Stimulated activated naive CD8-positive, alpha-beta T cell treated with anti-CD3 and anti-CD28 coated beads, Interleukin-15, amount 100 ng/mL, for 72 hours (primary cell): ENCODE results near the gene GOLGA6B.
A peak's percentile ranks its signal among the peaks of the same experiment; 100 is the strongest.
"Not testable (repeated sequence)": the region's sequence is repeated elsewhere in the genome, so short reads cannot be mapped to it uniquely, and the experiment has no call there.

Source experiments
- ATAC-seq: fragments of 150-1000 bp; cut with Tn5 transposase; 2 replicates; pipeline ENCODE4 v1.10.0; 2021; ENCODE audit warnings: mild to moderate bottlenecking, moderate library complexity
- DNase-seq, 2 donors: peaks; one replicate each; pipeline ENCODE4 v3.0.0; 2021 to 2022
- H3K27ac Mint-ChIP-seq, 2 donors: one replicate each; pipeline ENCODE4 v1.8.0; 2022; ENCODE audit warnings: mild to moderate bottlenecking in 2 of 2, mixed read lengths in 2 of 2, moderate library complexity in 2 of 2
- H3K27me3 Mint-ChIP-seq: one replicate; pipeline ENCODE4 v1.8.0; 2022; ENCODE audit warnings: mixed read lengths
- H3K4me1 Mint-ChIP-seq: one replicate; pipeline ENCODE4 v1.8.0; 2022; ENCODE audit warnings: mild to moderate bottlenecking, mixed read lengths
- H3K4me3 Mint-ChIP-seq, 2 donors: one replicate each; pipeline ENCODE4 v1.8.0; 2022; ENCODE audit warnings: mild to moderate bottlenecking in 2 of 2, mixed read lengths in 2 of 2, moderate library complexity in 1 of 2
- H3K9me3 Mint-ChIP-seq, 2 donors: one replicate each; pipeline ENCODE4 v1.8.0; 2022; ENCODE audit warnings: mixed read lengths in 2 of 2

Gene GOLGA6B, protein sequence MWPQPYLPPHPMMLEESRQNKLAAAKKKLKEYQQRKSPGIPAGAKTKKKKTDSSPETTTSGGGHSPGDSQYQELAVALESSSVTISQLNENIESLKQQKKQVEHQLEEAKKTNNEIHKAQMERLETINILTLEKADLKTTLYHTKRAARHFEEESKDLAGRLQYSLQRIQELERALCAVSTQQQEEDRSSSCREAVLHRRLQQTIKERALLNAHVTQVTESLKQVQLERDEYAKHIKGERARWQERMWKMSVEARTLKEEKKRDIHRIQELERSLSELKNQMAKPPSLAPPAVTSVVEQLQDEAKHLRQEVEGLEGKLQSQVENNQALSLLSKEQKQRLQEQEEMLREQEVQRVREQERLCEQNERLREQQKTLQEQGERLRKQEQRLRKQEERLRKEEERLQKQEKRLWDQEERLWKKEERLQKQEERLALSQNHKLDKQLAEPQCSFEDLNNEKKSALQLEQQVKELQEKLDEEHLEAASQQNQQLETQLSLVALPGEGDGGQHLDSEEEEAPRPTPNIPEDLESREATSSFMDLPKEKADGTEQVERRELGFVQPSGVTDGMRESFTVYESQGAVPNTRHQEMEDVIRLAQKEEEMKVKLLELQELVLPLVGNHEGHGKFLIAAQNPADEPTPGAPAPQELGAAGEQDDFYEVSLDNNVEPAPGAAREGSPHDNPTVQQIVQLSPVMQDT

DNA sequence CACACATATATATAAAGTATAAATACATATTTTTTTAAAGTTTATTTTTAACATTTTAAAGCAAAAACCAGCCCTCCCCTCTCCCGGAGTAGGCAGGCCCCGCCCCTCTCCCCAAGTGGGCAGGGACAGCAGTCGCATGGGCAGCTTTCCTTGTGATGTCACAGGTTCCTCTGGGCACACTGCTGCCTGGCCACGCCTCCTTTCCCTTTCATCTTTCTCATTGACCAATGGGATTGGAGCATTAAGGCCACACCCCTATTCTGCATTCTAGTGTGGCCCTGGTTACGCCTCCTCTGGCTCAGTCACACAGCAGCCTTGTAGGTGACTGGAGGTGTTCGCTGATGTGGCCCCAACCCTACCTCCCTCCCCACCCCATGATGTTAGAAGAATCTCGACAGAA is at the start of gene GOLGA6B:
Gene GOLGA6B, plus strand, starts transcription at position 301 of the 400 bp plus-strand sequence. Its CDS starts 41 bp downstream, at position 342.
- not testable (repeated sequence) for H3K4me3 Mint-ChIP-seq, H3K4me1 Mint-ChIP-seq

DNA sequence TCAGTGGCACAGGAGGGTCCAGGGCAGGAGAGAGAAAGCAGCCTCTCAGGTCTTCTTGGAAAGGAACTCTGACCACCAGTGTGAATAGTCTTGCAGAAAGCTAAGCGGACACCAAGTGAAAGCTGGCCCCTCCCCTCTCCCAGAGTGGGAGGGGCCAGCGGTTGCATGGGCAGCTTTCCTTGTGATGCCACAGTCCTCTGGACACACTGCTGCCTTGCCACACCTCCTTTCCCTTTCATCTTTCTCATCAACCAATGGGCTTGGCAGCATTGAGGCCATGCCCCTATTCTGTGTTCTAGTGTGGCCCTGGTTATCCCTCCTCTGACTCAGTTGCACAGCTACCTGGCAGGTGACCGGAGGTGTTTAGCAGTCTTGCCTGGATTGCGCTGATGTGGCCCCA is 49.7 kb upstream of the GOLGA6B start:
- Mint-ChIP-seq H3K4me1 (no peaks in the 10 kb centered on the region), H3K27me3 (no peaks in the 10 kb centered on the region), H3K4me3 (no peak overlapping the region), H3K9me3 (no peaks in the 10 kb centered on the region), H3K27ac (no peak overlapping the region)
- DNase-seq (no peak), ATAC-seq (no peak)

More for the DNA sequence above, at the start of gene GOLGA6B:
- H3K27me3 Mint-ChIP-seq, ATAC-seq, H3K9me3 Mint-ChIP-seq, DNase-seq, H3K27ac Mint-ChIP-seq: not testable (repeated sequence)

DNA sequence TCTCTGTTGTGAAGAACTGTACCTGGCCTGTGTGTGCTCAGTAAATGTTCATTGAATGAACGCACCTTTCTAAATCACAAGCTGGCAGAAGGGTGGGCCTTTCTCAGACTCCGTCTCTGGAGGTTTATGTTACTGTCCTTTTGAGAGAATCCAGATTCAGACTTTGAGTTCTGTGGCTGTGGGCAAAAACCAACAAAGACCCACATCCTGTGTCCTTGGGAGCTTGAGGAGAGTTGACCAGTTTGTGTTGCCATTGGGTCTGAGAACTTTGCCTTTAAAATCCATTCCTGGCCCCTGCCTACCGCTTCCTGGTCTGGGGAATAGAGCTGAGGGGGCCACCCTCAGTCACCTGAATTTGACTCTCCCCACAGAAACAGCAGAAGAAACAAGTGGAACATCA is 46.4 kb upstream of the GOLGA6B start:
- not testable (repeated sequence) for DNase-seq, H3K4me1 Mint-ChIP-seq, H3K4me3 Mint-ChIP-seq, H3K27me3 Mint-ChIP-seq, H3K27ac Mint-ChIP-seq, H3K9me3 Mint-ChIP-seq, ATAC-seq

DNA sequence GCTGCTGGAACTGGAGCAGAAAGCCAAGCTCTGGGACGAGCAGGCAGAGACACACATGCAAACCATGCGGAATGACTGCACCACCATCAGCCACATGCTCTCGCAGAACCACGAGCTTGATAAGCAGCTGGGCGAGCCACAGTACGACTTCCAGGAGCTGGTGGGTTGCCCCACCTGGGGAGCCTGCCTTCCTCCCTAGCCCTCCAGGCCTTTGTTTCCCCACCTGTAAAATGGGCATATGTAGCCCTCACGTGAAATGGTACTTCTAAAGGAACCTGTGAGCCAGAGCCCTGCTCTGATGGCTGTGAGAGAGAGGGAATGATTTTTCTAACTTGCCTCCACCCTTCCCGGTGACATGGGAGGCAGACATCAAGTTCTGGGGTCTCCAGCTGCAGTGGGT is 44.6 kb upstream of the GOLGA6B start:
- H3K4me1 Mint-ChIP-seq = no peaks in the 10 kb centered on the region
- no peak for ATAC-seq
- no peak for DNase-seq
- H3K27me3 Mint-ChIP-seq = no peaks in the 10 kb centered on the region
- no peaks in the 10 kb centered on the region for H3K9me3 Mint-ChIP-seq
- no peak overlapping the region for H3K4me3 Mint-ChIP-seq
- H3K27ac Mint-ChIP-seq = no peak overlapping the region

DNA sequence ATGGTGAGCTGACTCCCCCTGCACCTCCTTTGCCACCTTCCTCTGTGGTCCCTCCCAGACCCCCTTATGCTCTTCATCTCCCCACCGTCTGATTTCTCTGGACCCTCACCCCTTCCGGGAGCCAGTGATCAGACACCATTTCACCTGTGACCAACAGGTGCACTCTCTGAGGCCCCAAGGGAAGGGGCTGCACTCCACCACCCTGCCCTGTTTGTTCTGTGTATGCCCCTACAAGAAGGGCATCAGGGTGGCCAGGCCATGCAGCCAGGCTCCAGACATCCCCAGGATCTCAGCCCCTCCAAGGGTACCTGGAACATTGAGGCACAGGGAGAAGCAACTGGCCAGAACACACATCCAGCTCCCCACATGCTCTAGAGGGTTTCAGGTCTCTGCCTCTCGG is 42.2 kb upstream of the GOLGA6B start:
- ATAC-seq, H3K9me3 Mint-ChIP-seq, H3K27me3 Mint-ChIP-seq, H3K4me3 Mint-ChIP-seq, DNase-seq, H3K4me1 Mint-ChIP-seq, H3K27ac Mint-ChIP-seq: not testable (repeated sequence)

DNA sequence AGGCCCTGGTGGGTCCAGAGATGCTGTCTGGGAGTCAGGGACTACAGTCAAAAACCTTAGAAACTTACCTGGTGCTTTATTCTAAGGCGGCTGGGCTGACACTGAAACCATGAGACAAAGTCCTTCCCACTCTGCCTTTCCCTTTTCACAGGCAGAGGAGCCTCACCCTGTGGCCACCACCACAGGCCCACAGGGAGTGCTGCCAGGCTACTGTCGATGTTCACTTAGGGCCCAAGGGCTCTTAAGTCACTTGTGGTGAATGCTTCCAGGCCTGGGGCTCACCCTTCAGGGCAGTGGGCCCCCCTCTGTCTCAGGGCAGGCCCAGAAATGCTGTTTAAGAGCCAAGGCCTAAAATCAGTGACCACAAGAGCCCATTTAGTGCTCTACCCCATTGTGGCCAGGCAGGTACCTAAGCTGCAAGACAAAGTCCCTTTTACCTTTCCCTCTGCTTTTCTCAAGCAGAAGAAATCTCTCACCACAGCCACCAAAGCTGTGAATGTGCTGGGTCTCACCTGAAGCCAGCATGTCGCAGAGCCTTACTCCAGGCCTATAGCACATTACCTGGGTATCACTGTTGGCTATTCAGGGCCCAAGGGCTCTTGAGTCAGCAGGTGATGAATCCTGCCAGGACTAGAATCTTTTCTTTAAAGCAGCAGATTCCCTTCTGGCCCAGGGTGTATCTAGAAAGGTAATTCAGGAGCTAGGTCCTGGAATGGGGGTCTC is 39.5 kb upstream of the GOLGA6B start:
- no peaks in the 10 kb centered on the region for H3K27me3 Mint-ChIP-seq
- H3K27ac Mint-ChIP-seq = no peak overlapping the region
- H3K9me3 Mint-ChIP-seq = no peaks in the 10 kb centered on the region
- peaks cover 10% of the 10 kb centered on the region for H3K4me1 Mint-ChIP-seq
- ATAC-seq (no peak), DNase-seq (no peak)
- H3K4me3 Mint-ChIP-seq = no peak overlapping the region

DNA sequence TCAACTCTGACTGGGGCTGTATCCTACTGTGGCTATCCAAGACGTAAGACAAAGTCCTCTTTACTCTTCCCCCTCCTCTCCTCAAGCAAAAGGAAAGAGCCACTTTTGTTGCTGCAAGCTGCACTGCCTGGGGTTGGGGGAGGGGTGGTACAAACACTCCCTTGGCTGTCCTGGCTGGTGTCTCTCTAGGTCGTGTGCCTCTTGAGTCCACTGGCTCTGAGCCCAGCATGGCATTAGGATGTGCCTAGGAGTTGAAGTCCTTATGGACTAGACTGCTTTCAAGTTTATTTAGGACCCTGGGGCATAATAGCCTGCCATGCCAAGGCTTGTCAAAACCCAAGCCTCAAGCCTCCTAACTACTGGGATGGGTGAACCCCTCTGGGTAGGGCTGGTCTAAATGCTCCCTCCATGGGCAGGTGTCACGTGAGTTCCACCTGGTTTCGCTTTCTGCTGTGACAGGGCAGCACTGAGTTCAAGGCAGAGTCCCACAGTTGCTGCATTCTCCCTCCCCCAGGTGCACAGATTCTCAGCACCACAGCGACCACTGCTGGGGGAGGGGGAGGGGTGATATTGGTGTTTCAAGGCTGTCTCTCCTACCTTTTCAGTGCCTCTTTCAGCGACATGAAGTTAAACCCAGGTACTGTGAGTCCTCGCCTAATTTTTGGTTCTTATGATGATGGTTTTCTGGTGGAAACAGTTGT is 38.8 kb upstream of the GOLGA6B start:
- H3K27me3 Mint-ChIP-seq, H3K4me3 Mint-ChIP-seq: not testable (repeated sequence)

DNA sequence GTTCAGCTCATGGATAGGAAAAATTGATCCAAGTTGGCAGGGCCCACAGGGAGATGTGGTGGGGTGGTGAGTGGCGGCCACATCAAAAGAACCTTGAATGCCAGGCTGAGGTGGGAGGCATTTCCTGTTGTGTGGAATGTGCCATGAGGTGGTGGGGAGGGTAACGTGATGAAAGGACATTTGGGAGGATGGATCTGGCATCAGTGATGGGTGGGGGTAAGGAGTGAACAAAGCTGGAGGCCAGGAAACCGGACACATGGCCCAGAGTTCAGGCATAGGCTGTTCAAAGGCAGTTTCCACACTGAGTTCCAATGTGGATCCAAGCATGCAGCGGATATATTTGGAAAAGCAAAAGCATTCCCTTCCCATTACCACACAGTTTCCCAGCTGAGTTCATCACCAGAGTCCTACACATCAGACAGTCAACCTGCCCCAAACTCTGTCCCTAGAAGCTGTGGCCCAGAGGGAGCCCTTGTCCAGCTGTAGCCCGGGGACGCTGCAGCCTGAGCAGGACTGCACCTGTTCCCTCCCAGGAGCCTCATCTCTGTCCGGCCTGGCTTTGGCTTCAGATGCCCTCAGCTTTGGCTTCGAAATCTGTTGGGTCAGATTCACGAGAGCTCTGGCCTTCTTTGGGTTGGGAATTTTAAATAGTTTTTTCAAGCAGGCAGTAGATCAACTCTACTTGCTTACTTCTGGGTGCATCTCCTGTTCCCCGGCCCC is 37.8 kb upstream of the GOLGA6B start:
- H3K27ac Mint-ChIP-seq = peak overlapping the region in 1 of 2 donors; percentile 19

More for the DNA sequence above, 38.8 kb upstream of the GOLGA6B start:
- ATAC-seq, H3K9me3 Mint-ChIP-seq, H3K27ac Mint-ChIP-seq, DNase-seq, H3K4me1 Mint-ChIP-seq: not testable (repeated sequence)

DNA sequence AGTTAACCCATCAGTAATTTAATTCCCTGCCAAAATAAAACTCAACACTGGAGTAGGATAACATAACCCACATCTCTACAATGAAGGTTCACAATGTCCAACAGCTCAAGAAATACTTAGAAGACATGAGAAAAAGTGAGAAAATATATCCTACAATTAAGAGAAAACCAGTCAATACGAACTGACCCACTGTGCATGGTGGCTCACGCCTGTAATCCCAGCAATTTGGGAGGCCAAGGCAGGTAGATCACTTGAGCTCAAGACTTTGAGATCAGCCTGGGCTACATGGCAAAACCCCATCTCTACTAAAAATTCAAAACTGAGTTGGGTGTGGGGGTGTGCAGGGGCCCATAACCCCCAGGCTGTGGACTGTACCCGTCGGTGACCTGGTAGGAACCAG is 30.6 kb upstream of the GOLGA6B start:
- H3K27ac Mint-ChIP-seq, ATAC-seq: not testable (repeated sequence)

More for the DNA sequence above, 37.8 kb upstream of the GOLGA6B start:
- H3K9me3 Mint-ChIP-seq = no peaks in the 10 kb centered on the region
- ATAC-seq (no peak), DNase-seq (no peak)
- peaks cover 10% of the 10 kb centered on the region for H3K4me1 Mint-ChIP-seq
- no peak overlapping the region for H3K4me3 Mint-ChIP-seq
- H3K27me3 Mint-ChIP-seq = no peaks in the 10 kb centered on the region

DNA sequence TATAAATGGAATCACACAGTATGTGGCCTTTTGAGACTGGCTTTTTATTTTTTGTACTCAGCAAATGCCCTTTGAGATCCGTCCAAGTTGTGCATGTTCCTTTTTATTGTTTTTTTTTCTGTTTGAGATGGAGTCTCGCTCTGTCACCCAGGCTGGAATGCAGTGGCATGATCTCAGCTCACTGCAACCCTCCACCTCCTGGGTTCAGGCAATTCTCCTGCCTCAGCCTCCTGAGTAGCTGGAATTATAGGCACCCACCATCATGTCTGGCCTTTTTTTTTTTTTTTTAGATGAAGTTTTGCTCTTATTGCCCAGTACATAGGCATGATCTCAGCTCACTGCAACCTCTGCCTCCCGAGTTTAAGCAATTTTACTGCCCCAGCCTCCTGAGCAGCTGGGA is 28.3 kb upstream of the GOLGA6B start:
- not testable (repeated sequence) for DNase-seq, H3K27ac Mint-ChIP-seq, H3K27me3 Mint-ChIP-seq, H3K4me3 Mint-ChIP-seq, H3K4me1 Mint-ChIP-seq, H3K9me3 Mint-ChIP-seq, ATAC-seq

More for the DNA sequence above, 30.6 kb upstream of the GOLGA6B start:
- H3K9me3 Mint-ChIP-seq, DNase-seq, H3K27me3 Mint-ChIP-seq, H3K4me1 Mint-ChIP-seq, H3K4me3 Mint-ChIP-seq: not testable (repeated sequence)

DNA sequence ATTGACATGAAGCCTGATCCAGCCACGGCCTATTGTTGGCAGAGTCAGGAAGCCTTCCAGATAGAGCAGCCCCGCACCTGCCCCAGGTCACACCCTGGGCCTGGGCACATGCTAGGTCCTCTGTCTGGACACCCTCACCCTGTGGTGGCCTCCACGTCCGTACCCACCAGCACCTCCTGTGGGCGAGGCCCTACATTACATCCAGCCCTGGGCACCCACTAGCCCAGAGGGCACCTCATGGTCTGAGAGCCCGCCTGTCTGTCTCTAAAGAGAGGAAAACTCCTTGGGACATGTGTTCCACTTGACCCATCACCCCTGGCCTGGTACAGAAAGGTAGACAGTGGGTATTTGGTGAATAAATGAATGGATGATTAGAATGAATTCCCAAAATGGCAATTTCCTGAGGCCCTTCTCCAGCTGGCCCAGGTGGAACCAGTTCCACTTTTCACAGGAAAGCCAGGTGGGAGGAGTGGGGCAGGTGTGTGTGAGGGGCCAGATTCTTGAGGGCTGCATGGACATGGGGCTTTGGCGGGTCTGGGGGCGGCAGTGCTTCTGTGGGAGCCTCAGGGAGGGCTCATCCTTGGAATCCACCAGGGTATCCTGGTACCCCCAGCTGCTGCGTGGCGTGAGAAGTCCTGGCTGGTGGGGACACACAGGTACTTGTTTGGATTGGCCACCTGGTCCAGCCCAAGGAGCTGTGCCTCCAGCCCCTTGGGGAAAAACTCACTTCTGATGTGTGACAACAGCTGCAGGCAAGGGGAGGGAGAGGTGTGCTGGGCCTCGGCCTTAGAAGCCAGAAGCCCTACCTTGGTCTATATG is 26.0 kb upstream of the GOLGA6B start:
- H3K4me1 Mint-ChIP-seq, H3K27me3 Mint-ChIP-seq, H3K9me3 Mint-ChIP-seq, H3K27ac Mint-ChIP-seq, H3K4me3 Mint-ChIP-seq, DNase-seq: not testable (repeated sequence)
- ATAC-seq = peak; percentile 49

DNA sequence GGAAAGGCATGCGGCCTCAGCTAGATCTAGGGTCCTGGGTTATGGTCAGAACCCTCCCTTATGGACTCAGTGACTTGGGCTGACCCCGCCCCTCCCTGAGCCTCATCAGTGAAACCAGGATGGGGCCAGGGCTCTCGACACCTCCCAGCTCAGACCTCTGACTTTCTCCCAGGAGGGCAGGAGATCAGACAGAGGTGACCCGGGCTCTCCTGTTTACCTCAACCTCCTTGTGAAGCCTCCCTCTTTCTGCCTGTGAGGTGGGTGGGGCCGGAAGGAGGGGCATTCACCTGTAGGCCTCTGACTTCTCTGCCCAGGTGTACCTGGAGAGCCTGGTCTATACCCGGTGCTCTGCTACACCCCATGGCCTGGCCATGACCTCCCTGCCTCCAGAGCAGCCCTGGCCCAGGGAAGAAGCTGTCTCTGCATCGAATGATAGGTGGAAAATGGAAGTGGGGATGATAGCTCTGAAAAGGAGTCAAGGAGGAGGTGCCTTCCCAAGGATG is 25.4 kb upstream of the GOLGA6B start:
- H3K27me3 Mint-ChIP-seq, DNase-seq, H3K4me3 Mint-ChIP-seq, H3K9me3 Mint-ChIP-seq, ATAC-seq, H3K4me1 Mint-ChIP-seq: not testable (repeated sequence)
- peak overlapping the region in 1 of 2 donors; percentile 72 for H3K27ac Mint-ChIP-seq

DNA sequence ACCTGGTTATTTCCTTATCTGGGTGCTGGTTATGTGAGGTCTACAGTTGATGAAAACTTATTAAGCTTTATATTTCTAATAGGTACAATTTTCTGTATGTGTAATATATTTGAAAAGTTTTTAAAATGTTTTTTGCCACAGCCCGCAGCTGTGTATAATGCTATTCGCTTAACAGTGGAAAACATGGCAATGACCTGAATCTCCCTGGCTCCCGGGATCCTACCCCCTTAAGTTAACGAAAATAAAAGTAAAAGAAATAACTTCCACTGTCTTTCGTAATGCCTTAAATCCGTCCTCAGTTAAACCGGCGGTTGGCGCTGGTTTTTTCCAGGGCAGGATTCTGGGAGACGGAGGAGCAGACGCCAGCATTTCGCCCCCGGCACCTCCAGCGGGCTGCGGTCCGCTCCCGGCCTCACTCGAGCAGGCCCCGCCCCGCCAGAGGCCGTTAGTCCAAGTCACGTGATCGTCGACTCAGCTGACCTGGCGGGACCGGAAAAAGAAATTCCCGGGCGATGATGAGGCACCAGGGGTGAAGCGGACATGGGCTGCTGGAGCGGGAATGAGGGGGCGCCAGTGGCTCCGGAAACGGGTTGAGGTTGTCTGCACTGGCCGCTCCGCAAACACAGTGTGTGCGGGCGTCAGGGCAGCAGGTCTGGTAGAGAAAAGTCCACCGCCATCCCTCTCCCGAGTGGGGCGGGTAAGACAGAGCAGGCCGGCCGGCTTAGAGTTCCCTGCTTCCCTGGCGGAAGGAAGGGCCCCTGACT is 17.8 kb upstream of the GOLGA6B start:
- not testable (repeated sequence) for H3K9me3 Mint-ChIP-seq, H3K27me3 Mint-ChIP-seq, H3K4me1 Mint-ChIP-seq
- DNase-seq (peak; percentile 50 to 80), ATAC-seq (peak; percentile 79)
- Mint-ChIP-seq H3K27ac (peak overlapping the region in 1 of 2 donors; percentile 96), H3K4me3 (peak overlapping the region; percentile 45 to 93)
